Astrocyte (in vitro differentiated cells and primary cell): Measurements from ENCODE around the gene OXER1.

ENCODE experiments used
- CTCF ChIP-seq: IDR thresholded peaks from 2 replicates; pipeline ENCODE4 v1.5.1; 2011; ENCODE audit warnings: low read depth, mild to moderate bottlenecking, inconsistent platforms, low read length, moderate library complexity; ENCODE audit not compliant: insufficient read depth
- EZH2 ChIP-seq: IDR thresholded peaks from 2 replicates; pipeline ENCODE4 v1.6.1; 2012; ENCODE audit warnings: mild to moderate bottlenecking, low read length, inconsistent platforms; ENCODE audit not compliant: insufficient read depth

DNA sequence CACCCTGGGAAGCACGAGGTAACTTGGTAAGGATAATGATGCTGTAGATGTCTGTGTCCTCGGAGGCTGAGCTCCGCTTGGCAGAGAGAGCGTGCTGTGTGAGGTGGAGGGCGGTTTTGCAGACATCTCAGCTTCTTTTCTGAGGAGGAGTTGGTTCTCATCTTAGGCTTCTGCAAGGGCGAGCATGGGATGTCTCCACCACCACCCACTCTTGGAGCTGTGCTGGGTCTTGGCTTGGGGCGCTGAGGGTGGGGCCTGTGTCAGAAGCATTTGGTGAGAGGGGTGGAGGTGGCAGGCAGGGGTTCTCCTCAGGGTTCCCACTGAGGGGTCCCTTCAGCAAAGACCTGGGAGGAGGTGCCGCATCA, 9.2 kb downstream of the OXER1 start:
- TF ChIP-seq CTCF (no peak), EZH2 (no peak)
